DMS79 (cell line): ENCODE measurements around the gene LHPP.

Experiments used
- DNase-seq: peaks from one replicate; lab custom pipeline; 2025; lab: John Stamatoyannopoulos, UW

LHPP gene

DNA sequence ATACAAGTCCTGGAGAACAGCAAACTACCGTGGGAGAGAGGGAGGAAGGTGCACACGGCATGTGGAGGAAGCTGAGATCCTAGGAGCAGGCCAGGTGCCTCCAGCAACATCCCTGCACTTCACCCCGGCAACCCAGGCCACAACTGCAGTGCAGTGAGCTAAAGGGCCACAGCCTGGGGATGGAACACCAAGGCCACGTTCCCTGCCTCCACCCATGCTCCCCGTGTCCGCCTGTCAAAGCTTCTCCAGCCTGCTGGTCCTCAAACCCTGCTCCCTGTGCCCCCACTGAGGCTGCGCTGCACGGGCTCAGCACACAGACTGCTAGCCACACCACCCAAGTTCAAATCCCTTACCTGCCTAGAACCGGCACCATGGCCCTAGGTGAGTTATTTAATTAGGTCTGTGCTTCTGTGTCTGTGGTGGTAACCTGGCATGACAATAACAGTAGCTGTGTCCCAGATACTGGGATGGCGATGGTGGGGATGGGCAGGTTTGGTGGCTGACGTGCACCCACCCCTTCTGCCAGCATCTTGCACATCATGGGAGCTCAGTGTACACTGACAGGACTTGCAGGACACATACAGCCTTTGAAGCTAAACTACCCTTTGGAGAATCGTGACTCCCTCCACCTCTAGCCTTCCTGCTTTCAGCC is 197.1 kb downstream of the LHPP start:
- DNase-seq, result no peak

DNA sequence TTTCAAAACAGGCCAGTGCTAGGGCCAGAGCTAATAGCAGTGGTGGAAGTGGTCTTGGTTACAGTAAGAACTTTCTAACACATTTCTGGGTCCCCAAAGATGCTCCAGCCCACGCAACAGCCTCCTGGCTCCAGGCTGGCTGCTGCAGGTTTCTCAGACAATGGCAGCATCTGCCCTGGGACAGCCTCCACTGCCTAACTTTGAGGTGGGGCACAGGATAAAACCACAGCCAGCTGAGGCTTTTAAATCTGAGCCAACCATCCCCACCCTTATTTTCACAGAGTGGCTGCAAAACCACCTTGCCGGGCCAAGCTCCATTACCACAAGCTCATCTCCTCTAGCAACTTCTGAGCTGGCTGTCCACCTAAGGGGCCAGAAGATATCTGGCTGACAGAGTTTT is 197.8 kb downstream of the LHPP start:
- DNase-seq, result no peak

DNA sequence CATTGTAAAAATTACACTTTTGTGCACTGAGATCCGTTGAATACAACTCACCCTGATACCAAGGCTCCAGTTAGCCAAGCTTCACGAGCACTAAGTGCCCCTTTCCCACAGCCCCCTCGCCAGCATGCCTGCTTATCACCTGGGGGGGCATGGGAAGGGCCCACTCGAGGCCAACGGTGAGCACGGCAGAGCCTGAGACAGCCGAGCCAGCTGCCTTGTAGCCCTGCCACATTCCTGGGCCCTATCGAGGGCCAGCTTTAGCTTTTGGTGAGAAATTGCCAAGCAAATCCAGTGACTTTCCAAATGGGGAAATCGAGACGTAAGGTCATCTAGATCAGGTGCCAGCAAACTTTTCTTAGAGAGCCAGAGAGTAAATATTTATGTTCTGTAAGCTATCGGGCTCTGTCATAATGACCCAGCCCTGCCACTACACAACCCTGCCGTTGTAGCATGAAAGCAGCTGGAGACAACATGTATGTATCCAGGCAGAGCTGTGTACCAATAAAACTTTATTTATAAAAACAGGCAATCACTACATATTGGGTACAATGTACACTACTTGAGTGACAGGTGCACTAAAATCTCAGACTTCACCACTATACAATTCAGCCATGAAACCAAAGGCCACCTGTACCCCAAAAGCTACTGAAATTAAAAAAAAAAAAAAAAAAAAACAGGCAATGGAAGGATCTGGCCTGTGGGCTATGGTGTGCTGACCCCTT is 198.9 kb downstream of the LHPP start:
- no peak for DNase-seq

DNA sequence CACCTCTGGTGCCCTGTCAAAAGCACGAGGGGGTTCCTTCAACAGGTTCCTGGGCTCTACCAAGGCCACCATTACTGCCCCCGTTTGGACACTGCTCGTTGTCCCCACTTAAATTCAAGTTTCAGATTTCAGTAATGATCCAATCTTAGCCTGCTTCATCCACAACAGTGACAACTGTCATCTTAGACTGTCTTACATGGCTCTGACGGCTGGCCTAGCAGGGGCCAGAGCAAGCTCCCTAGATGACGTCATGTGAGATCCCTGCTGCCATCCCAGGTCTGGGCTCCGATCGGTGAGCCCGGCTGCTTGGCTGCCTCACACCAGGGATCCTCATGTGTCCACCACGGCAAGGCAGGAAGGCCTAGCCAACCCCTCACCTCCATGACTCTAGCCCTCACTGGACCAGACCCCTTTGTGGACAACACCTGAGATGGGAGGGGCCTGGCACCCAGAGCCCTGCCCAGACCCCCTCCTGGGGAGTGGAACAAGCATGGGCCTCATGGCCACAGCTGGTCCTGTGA is 200.1 kb downstream of the LHPP start:
- no peak for DNase-seq

DNA sequence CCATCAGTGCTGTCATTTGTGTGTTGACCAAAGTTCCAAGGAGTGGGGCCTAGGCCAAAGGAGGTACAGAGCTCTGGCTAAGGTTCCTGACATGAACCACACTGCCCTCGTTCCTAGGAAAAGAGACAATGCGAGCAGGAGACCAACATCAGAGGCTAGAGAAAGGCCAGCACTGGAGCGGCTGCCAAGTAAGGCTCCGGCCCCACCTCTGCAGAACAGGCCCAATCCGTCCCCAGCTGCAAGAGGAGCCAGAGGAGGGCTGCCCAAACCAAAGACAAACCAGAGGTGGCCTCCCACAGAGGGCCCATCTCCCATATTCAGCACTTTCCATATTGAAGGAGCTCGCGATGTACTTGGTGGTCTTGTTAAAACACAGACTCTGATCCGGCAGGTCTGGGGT is 201.6 kb downstream of the LHPP start:
- no peak for DNase-seq
